NCI-H1436 (cell line): ENCODE data around the gene SLFN12L.
"Not testable (repeated sequence)": the region's sequence is repeated elsewhere in the genome, so short reads cannot be mapped to it uniquely, and the experiment has no call there.

Source experiments
- DNase-seq: peaks from one replicate; lab custom pipeline; 2025; lab: John Stamatoyannopoulos, UW

Gene SLFN12L

DNA sequence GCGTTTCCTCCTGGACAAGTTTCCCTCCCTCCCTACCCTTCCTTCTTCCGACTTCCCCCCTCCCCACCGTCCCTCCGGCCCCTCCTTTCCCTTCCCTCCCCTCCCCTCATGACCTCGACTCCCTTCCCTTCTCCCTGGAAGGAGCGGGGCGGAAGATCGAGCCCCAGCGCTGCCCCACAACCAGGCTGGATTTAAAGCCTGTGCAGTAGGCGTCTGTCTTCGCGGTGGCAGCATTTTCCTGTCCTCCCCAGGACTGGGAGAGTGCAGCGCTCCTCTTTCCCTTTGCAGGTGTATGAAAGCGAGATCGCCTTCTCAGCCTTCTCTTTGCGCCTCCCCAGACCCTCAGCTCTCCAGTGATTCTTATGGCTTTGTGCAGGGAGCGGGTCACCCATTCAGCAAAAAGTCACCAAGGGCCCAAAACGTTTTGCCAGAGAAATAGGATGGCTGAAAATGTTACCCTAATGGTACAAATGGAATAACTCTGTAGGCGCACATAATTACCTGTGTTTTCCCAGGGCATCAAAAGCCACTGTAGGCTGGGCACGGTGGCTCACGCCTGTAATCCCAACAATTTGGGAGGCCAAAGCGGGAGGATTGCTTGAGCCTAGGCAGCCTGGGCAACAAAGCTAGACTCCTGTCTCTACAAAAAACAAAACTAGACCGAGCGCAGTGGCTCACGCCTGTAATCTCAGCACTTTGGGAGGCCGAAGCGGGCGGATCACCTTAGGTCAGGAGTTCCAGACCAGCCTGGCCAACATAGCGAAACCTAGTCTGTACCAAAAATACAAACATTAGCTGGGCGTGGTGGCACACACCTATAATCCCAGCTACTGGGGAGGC, 40.8 kb downstream of the SLFN12L start:
- no peak for DNase-seq

DNA sequence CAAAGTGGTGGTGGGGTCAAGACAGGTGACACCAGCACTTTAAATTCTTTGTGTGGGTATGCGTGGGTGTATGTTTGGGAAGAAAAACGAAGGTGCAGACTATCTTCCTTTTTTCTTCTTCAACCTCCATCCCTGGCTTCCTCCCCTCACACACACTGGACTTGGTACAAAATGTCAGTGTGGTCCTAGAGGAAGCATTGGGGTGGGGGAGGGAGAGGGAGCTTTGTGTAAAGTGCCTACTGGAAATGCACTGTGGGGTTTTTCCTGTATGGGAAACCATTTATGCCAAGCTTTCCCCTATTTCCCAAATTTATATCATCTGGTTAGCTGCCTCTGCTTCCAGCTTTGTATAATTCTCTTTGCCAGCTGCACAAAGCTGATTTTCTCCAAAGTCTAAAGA, 44.4 kb downstream of the SLFN12L start:
- DNase-seq: no peak

GRCh38 chr17:35491417-35491816, 46.1 kb downstream of the SLFN12L start:
- DNase-seq: no peak

- DNase-seq: no peak
Observed at GRCh38 chr17:35489944-35490343, 47.5 kb downstream of the SLFN12L start.

- DNase-seq: no peak
Observed at GRCh38 chr17:35488991-35489390, 48.5 kb downstream of the SLFN12L start.

GRCh38 chr17:35486920-35487732, 50.4 kb downstream of the SLFN12L start:
- DNase-seq: no peak

GRCh38 chr17:35479271-35479670, 58.2 kb downstream of the SLFN12L start:
- DNase-seq: no peak

- no peak for DNase-seq
Observed at GRCh38 chr17:35477248-35477647, 60.2 kb downstream of the SLFN12L start.

DNA sequence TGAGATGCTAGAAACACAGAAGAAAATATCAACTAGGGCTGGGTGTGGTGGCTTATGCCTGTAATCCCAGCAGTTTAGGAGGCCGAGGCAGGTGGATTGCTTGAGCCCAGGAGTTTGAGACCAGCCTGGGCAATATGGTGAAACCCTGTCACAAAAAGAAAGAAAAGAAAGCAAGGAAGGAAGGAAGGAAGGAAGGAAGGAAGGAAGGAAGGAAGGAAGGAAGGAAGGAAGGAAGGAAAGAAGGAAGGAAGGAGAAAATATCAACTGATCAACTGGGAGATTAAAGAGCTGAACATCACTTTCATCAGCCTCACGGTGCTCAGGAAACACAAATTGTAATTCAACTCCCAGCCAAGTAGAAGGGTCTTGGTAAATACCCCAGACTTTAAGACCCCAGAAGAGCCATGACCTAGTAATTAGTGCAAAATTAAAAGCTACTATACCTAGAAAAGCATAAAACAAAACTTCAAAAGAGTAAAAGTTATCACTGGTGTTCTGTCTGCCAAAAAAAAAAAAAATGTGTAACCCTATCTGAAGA, 61.1 kb downstream of the SLFN12L start:
- no peak for DNase-seq

- DNase-seq: no peak
Observed at GRCh38 chr17:35468475-35468874, 69.0 kb downstream of the SLFN12L start.

DNA sequence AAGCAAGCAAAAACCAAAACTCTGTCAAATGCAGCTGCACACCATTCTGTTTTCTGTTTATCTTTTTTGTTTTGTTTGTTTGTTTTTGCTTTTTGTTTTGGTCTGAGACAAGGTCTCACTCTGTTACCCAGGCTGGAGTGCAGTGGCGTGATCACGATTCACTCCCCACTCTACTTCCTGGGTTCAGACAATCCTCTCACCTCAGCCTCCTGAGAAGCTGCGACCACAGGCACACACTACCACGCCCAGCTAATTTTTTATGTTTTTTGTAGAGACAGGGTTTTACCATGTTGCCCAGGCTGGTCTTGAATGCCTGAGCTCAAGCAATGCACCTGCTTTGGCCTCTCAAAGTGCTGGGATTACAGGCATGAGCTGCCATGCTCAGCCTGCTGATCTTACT, 69.7 kb downstream of the SLFN12L start:
- DNase-seq: no peak

DNA sequence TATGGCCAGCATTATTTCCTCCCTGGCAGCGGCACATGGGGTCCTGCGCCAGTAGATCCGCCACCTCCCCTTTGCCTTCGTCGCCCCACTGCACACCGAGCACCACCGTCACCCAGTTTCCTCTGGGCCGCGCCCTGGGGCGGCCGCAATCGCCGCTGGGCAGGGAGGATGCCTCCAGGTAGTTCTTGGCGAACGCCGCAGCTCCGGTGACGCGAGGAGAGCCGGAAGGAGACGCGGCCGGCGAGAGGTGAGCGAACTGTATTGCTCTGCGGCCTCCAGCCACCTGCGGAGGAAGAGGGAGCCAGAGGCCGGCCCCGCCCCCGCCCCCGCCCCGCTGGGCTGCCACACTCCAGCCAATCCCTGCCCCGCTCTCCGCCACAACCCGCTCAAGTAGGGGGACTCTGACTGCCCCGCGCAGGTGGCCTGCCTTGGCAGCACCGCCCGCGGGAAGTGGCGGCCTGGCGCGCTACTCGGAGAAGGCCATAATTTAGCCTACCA, 77.1 kb downstream of the SLFN12L start:
- DNase-seq: peak; percentile 34

DNA sequence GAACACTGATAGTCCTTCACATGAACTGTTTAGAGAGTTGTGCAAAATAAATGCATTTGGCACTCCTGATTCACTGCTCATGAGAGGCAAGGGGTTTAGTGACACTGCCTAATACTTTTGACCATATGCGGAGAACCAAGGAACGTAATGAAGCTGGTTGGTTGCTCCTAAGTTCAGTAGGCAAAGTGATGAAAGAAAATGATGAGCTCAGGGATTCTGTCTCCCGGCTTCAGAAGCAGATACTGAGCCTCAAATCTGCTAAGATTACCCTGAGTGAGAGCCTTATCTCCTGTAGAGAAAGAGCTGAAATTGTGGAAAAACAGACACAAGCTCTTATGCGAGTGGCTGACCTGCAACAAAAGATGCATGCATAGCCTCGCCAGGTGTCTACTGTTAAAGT, 83.4 kb downstream of the SLFN12L start:
- not testable (repeated sequence) for DNase-seq

DNA sequence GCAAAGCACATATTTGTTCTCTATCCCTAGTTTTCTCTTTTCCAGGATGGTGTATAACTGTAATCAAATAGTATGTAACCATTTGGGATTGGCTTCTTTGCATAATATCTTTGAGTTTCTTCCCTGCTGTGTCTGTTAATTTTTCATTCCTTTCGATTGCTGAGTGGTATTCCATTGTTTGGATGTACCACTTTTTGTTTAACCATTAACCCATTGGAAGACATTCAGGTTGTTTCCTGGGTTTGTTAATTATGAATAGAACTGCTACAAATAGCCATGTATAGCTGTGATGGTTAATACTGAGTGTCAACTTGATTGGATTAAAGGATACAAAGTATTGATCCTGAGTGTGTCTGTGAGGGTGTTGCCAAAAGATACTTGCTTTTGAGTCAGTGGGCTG, 84.3 kb downstream of the SLFN12L start:
- no peak for DNase-seq

DNA sequence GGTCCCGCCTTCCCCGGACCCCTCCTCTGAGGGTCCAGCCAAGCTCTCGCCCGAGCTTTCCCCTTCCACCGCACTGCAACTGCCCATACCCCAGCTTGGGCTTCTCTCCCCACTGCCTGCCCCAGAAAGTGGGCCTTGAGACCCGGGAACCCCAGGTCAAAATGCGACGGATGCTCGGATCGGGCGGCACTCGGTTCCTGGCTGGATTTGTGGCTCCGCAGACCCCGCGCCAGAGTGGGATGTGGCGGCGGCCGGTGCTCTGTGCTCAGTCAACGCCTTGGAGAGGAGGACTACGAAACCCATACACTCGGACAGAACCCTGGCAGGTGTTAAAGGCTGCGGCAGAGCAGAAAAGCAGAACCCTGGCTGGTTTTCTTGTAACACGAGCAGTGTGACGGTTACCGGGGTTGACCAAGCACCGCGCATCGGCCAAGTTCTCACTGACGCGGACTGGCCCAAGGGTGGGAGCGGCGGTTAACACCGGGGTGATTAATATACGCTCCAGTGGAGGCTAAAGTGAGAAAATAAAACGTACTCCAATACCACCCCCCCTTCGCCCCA, 88.0 kb downstream of the SLFN12L start:
- no peak for DNase-seq

DNA sequence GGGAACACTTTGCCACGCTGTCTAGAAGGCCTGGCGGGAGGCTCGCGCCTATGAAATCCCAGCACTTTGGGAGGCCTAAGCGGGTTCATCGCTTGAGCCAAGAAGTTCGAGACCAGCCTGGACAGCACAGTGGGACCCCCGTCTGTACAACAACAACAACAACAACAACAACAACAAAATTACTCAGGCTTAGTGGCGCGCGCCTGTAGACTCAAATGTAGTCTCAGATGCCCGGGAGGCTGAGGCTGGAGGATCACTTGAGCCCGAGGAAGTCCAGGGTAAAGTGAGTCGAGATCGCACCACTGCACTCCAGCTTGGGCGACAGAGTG, 88.6 kb downstream of the SLFN12L start:
- no peak for DNase-seq

- peak; percentile 50 for DNase-seq
Observed at GRCh38 chr17:35448214-35448898, 89.1 kb downstream of the SLFN12L start, which contains the start of gene SLFN13. Gene SLFN13 (minus strand): TSS chr17:35448766. CDS start chr17:35445680, 3,086 bp downstream.

DNA sequence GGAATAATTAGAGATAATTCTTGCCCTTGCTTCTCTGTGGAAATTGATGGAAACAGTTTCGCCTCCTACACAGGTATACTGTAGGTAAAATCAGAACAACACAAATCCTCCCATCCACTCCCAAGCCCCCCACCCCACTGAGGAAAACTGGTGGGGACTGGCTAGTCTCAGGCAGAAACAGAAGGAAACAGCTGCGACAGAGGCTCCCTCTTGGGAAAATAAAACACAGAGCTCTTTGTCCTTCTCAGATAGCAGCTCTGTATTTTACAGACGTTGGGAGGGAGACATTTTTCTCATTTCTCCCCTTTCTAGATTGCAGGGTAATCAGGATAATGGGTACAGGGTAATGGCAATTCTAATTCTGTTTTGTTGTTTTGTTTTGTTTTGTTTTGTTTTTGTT, 90.0 kb downstream of the SLFN12L start:
- DNase-seq: no peak

GRCh38 chr17:35438433-35438832, 99.0 kb downstream of the SLFN12L start:
- DNase-seq: no peak

GRCh38 chr17:35433075-35433894, 104.2 kb downstream of the SLFN12L start:
- no peak for DNase-seq
